ENCODE measurements around the gene AKAP13. TPM values are rescaled to one million over a fixed set of nuclear protein-coding genes. Genes with fewer than 3 reads are reported as not detected.

Gene AKAP13
- total and polyA plus RNA-seq, 2 of the 13 experiments (the other 11 are each of a cell fraction or from before 2014, with no cell fraction given), result 6.7 to 27.1 TPM

- TF ChIP-seq, protein P1, sequence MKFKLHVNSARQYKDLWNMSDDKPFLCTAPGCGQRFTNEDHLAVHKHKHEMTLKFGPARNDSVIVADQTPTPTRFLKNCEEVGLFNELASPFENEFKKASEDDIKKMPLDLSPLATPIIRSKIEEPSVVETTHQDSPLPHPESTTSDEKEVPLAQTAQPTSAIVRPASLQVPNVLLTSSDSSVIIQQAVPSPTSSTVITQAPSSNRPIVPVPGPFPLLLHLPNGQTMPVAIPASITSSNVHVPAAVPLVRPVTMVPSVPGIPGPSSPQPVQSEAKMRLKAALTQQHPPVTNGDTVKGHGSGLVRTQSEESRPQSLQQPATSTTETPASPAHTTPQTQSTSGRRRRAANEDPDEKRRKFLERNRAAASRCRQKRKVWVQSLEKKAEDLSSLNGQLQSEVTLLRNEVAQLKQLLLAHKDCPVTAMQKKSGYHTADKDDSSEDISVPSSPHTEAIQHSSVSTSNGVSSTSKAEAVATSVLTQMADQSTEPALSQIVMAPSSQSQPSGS (CRISPR knock-in tag; IDR thresholded peaks at IDR 0.05), result peak; percentile 77
- TF ChIP-seq EED (CRISPR knock-in tag; IDR thresholded peaks at IDR 0.05) (no peak), HMGXB3 (CRISPR knock-in tag; IDR thresholded peaks at IDR 0.05; ENCODE audit: borderline replicate concordance) (peak; percentile 55; the same call in 1 of the 2 replicates), ZNF773 (CRISPR knock-in tag; IDR thresholded peaks at IDR 0.05; ENCODE audit: borderline replicate concordance) (no peak), IRF2 (CRISPR knock-in tag; IDR thresholded peaks at IDR 0.05) (peak; percentile 47), SRSF9 (IDR thresholded peaks at IDR 0.05; ENCODE audit: borderline replicate concordance, insufficient read depth, low read depth, low read length, poor library complexity, severe bottlenecking) (no peak), ZBTB44 (CRISPR knock-in tag; IDR thresholded peaks at IDR 0.05) (no peak), FOSL1 (CRISPR knock-in tag; IDR thresholded peaks at IDR 0.05; ENCODE audit: borderline replicate concordance) (no peak), SMC3 (IDR thresholded peaks at IDR 0.05; ENCODE audit: low read length) (peak; percentile 18; the same call in 1 of the 2 replicates), DNMT3B (CRISPR knock-in tag; conservative IDR thresholded peaks at IDR 0.05) (peak; percentile 50; the same call in 1 of the 2 replicates), ZNF607 (CRISPR knock-in tag; IDR thresholded peaks at IDR 0.05; ENCODE audit: borderline replicate concordance) (no peak), ZMYM4 (CRISPR knock-in tag; IDR thresholded peaks at IDR 0.05) (peak; percentile 36; the same call in 1 of the 2 replicates), LCORL (IDR thresholded peaks at IDR 0.05) (no peak), LCORL (CRISPR knock-in tag; IDR thresholded peaks at IDR 0.05) (no peak), SNAPC4 (CRISPR knock-in tag; IDR thresholded peaks at IDR 0.05) (0 out of 2 replicates have a peak, but pooled peaks have one; percentile 47)
Measured at GRCh38 chr15:85707519-85708338, 327.3 kb downstream of the AKAP13 start (continued).
